Right atrium auricular region (tissue), 2 donors: ENCODE data around the gene TRAK1. TPM values are rescaled to one million over a fixed set of nuclear protein-coding genes. Genes with fewer than 3 reads are reported as not detected.

Source experiments
- DNase-seq: peaks from one replicate; pipeline ENCODE4 v3.0.0-alpha.2; 2019; ENCODE audit warnings: low spot score
- H3K27ac ChIP-seq, 2 donors: fragments of 200-600 bp; sonication (generic); 1 replicate in 1 of 2; 2 replicates in 1 of 2; pipeline ENCODE4 v1.5.1; 2016 to 2019
- H3K27me3 ChIP-seq, 2 donors: fragments of 200-600 bp; sonication (generic); one replicate each; pipeline versions ENCODE4 v1.5.1 to v1.6.0; 2017 to 2019
- H3K36me3 ChIP-seq: fragments of 200-600 bp; sonication (generic); one replicate; pipeline ENCODE4 v1.5.1; 2016
- H3K4me1 ChIP-seq, 2 donors: fragments of 200-600 bp; sonication (generic); one replicate each; pipeline versions ENCODE4 v1.5.1 to v1.6.0; 2017 to 2019
- H3K4me3 ChIP-seq, 2 donors: fragments of 200-600 bp; sonication (generic); 1 replicate in 1 of 2; 2 replicates in 1 of 2; pipeline ENCODE4 v1.5.1; 2017 to 2019; ENCODE audit warnings: mild to moderate bottlenecking in 1 of 2, moderate library complexity in 1 of 2
- H3K9me3 ChIP-seq, 2 donors: fragments of 200-600 bp; sonication (generic); one replicate each; pipeline ENCODE4 v1.5.1; 2019
- total RNA-seq, 2 donors: library from RNA; depleted of rRNA; stranded (reverse); fragments of >200 nt; gene quantifications; one replicate each; pipeline ENCODE4 v1.1.0, GENCODE V29; 2016
- TF ChIP-seq, protein P1 (sequence below), 2 donors: fragments of 200-600 bp; sonication (generic); IDR thresholded peaks; one replicate each; pipeline ENCODE4 v1.5.1; 2019; ENCODE audit warnings: antibody characterized with exemption in 2 of 2

Gene TRAK1
- total RNA-seq, 2 donors from 2014 or later: 172 to 259 TPM

DNA sequence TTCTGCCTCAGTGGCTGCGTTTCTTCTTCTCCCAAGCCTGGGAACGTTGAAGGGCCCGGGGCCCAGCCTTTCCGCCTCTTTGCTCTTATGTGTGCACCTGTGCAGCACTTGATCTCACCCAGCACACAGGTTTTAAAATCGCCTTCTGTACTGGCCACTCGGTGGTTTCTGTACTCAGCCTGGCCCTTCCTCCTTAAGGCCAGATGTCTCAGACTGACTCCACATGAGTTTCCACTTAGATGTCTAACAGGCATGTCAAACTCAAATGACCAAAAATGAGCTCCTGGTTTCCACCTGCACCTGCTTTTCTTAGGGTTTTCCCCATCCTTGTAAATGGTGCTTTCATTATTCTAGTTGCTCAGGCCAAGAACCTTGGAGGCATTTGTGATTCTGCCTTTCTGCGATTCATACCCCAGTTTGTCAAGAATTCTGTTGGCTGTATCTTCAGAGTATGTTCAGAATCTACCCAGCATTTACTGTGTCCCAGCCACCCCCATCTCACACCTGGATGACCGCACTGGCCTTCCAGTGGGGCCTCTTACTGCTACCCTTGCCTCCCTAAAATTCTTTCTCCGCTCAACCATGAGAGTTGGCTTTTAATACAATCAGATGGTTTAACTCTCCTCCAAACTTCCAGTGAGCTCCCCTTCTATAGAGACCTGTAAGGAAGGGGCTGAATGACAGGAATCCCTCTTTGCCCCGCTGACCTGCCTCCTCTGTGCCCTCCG lies 2.2 kb upstream of the TRAK1 start:
- no peaks in the 10 kb centered on the region for H3K9me3 ChIP-seq
- peaks cover 0 to 33% of the 10 kb centered on the region in 2 donors for H3K4me1 ChIP-seq
- H3K36me3 ChIP-seq: peaks cover 28% of the 10 kb centered on the region
- no peak for DNase-seq
- TF ChIP-seq, protein P1, sequence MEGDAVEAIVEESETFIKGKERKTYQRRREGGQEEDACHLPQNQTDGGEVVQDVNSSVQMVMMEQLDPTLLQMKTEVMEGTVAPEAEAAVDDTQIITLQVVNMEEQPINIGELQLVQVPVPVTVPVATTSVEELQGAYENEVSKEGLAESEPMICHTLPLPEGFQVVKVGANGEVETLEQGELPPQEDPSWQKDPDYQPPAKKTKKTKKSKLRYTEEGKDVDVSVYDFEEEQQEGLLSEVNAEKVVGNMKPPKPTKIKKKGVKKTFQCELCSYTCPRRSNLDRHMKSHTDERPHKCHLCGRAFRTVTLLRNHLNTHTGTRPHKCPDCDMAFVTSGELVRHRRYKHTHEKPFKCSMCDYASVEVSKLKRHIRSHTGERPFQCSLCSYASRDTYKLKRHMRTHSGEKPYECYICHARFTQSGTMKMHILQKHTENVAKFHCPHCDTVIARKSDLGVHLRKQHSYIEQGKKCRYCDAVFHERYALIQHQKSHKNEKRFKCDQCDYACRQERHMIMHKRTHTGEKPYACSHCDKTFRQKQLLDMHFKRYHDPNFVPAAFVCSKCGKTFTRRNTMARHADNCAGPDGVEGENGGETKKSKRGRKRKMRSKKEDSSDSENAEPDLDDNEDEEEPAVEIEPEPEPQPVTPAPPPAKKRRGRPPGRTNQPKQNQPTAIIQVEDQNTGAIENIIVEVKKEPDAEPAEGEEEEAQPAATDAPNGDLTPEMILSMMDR (IDR thresholded peaks at IDR 0.05): no peak
- H3K4me3 ChIP-seq: no peak overlapping the region
- no peaks in the 10 kb centered on the region for H3K27me3 ChIP-seq
- no peak overlapping the region for H3K27ac ChIP-seq

DNA sequence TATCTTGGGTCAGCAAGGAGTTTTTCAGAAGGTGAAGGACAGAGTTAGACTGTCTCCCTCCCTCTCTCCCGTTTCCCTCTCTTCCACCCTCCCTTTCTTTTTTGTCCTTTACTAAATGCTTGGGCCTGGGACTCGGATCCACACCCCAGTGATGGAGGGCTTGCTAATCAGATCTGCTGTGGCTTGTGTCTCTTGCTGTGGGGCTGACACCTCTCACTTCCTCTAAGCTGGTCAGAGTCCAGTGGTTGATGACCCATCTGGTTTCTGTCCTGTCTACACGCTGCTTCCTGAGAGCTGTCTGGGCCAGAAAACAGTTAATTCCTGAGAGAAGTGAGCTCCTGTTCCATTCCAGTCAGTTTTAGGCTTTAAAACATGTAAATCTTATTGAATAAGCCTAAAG lies 849 bp downstream of the TRAK1 start:
- Histone ChIP-seq H3K9me3 (no peaks in the 10 kb centered on the region), H3K4me1 (peaks cover 0 to 55% of the 10 kb centered on the region in 2 donors), H3K36me3 (peaks cover 24% of the 10 kb centered on the region), H3K27me3 (no peaks in the 10 kb centered on the region), H3K27ac (peak overlapping the region; percentile 75 to 83), H3K4me3 (peak overlapping the region in 1 of 2 donors; percentile 35)
- TF ChIP-seq, protein P1 (IDR thresholded peaks at IDR 0.05): no peak
- no peak for DNase-seq

DNA sequence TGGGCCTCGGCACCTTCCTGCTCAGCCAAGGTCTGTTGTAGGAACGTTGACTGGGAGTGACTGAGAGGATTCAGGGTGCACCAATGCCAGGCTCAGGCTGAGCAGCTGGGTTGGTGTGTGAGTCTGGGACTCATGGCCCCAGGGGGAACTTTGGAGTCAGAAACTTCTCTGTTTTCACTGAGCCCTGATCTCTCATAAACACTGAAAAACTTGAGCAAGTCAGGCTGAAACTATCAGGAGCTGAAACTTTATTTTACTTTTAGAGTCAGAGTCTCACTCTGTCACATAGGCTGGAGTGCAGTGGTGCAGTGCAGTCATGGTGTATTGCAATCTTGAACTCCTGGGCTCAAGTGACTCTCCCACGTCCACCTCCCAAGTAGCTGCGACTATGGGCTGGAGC lies 3.0 kb downstream of the TRAK1 start:
- TF ChIP-seq, protein P1 (IDR thresholded peaks at IDR 0.05): no peak
- Histone ChIP-seq H3K27ac (peak overlapping the region; percentile 43 to 47), H3K4me3 (no peak overlapping the region), H3K9me3 (no peaks in the 10 kb centered on the region), H3K27me3 (no peaks in the 10 kb centered on the region), H3K4me1 (peaks cover 0 to 77% of the 10 kb centered on the region in 2 donors), H3K36me3 (peaks cover 6% of the 10 kb centered on the region)
- peak; percentile 47 for DNase-seq

DNA sequence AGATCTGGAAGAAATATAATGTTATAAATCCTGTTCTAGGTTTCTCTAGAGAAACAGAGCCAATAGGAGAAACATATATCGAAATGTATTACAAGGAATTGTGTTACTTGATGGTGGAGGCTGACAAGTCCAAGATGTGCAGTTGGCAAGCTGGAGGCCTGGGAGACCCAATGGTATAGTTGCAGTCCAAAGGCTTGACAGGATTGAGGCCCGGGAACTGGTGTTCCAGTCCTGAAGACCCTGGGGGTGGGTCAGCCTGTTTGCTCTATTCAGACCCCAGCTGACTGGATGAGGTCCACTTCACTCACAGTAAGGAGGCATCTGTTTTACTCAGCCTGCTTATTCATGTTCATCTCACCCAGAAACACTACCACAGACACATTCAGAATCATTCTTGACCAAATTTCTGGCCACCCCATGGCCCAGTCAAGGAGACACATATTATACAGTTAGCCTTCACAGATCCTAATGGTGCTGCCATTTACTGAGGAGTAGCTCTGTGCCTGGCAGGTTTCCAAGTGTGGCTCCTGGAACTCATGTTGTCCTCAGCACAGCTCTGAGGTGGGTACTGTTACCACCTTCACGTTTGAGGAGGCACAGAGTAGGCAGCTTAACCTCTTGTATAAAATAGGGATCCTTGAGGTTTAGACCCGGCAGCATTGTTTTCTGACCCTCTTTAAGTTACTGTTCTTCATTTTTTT lies 3.7 kb downstream of the TRAK1 start:
- H3K27ac ChIP-seq: peak overlapping the region; percentile 33 to 43
- H3K9me3 ChIP-seq: no peaks in the 10 kb centered on the region
- no peaks in the 10 kb centered on the region for H3K27me3 ChIP-seq
- H3K36me3 ChIP-seq: peaks cover 4% of the 10 kb centered on the region
- TF ChIP-seq, protein P1 (IDR thresholded peaks at IDR 0.05): no peak
- H3K4me1 ChIP-seq: peaks cover 0 to 82% of the 10 kb centered on the region in 2 donors
- DNase-seq: no peak
- no peak overlapping the region for H3K4me3 ChIP-seq

DNA sequence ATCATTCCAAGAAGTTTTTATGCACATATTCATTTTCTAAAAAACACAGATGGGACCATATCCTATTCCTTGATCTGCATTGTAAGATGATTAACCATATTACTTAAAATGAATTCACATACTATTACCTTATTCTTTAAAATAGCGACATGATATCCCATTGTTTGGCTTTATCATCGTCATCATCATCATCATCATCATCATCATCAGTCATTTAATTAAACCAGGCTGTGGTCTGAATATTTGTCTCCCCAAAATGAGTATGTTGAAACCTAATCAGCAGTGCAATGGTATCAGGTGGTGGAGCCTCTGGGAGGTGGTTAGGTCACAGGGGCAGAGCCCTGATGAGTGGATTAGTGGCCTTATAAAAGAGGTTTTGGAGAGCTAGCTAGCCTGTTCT lies 4.4 kb downstream of the TRAK1 start:
- TF ChIP-seq, protein P1 (IDR thresholded peaks at IDR 0.05): no peak
- Histone ChIP-seq H3K9me3 (no peaks in the 10 kb centered on the region), H3K4me1 (peaks cover 0 to 82% of the 10 kb centered on the region in 2 donors), H3K27ac (peak overlapping the region in 1 of 2 donors; percentile 23), H3K4me3 (no peak overlapping the region), H3K27me3 (no peaks in the 10 kb centered on the region), H3K36me3 (no peaks in the 10 kb centered on the region)
- no peak for DNase-seq
